OCI-LY7 (cell line): ENCODE data around the gene CAMKK1.

Experiments used
- EZH2phosphoT487 ChIP-seq: fragments of 200-600 bp; sonication (generic); IDR thresholded peaks from 2 replicates; pipeline ENCODE4 v1.6.1; 2018; ENCODE audit warnings: low read depth, borderline replicate concordance, mild to moderate bottlenecking, mixed run types, antibody characterized with exemption, low read length, moderate library complexity, mixed read lengths
- TF ChIP-seq, protein P1 (sequence below): fragments of 200-600 bp; sonication (generic); conservative IDR thresholded peaks from 2 replicates; pipeline ENCODE4 v1.5.1; 2014; ENCODE audit warnings: mild to moderate bottlenecking, antibody characterized with exemption, low read length, moderate library complexity, mixed read lengths

DNA sequence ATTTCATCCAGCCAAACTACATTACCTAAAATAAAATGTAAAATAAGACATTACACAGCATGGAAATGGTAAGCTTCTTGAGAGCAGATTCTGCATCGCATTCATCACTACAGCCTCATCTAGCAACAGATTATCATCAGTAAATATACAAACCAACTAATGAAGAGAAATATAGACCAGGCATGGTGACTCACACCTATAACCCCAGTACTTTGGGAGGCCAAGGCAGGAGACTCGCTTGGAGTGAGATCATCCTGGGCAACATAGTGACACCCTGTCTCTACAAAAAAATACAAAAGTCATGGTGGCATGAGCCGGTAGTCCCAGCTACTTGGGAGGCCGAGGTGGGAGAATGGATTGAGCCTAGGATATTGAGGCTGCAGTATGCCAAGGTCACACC, 66.7 kb downstream of the CAMKK1 start:
- TF ChIP-seq, protein P1, sequence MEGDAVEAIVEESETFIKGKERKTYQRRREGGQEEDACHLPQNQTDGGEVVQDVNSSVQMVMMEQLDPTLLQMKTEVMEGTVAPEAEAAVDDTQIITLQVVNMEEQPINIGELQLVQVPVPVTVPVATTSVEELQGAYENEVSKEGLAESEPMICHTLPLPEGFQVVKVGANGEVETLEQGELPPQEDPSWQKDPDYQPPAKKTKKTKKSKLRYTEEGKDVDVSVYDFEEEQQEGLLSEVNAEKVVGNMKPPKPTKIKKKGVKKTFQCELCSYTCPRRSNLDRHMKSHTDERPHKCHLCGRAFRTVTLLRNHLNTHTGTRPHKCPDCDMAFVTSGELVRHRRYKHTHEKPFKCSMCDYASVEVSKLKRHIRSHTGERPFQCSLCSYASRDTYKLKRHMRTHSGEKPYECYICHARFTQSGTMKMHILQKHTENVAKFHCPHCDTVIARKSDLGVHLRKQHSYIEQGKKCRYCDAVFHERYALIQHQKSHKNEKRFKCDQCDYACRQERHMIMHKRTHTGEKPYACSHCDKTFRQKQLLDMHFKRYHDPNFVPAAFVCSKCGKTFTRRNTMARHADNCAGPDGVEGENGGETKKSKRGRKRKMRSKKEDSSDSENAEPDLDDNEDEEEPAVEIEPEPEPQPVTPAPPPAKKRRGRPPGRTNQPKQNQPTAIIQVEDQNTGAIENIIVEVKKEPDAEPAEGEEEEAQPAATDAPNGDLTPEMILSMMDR = no peak
- TF ChIP-seq EZH2phosphoT487 = no peak
